SW 1271 (cell line): ENCODE results near the gene NFE2L2.
"Not testable (repeated sequence)": the region's sequence is repeated elsewhere in the genome, so short reads cannot be mapped to it uniquely, and the experiment has no call there.

Source experiments
- DNase-seq, 2 experiments: peaks; one replicate each; lab custom pipeline; 2025; lab: John Stamatoyannopoulos, UW

Gene NFE2L2

DNA sequence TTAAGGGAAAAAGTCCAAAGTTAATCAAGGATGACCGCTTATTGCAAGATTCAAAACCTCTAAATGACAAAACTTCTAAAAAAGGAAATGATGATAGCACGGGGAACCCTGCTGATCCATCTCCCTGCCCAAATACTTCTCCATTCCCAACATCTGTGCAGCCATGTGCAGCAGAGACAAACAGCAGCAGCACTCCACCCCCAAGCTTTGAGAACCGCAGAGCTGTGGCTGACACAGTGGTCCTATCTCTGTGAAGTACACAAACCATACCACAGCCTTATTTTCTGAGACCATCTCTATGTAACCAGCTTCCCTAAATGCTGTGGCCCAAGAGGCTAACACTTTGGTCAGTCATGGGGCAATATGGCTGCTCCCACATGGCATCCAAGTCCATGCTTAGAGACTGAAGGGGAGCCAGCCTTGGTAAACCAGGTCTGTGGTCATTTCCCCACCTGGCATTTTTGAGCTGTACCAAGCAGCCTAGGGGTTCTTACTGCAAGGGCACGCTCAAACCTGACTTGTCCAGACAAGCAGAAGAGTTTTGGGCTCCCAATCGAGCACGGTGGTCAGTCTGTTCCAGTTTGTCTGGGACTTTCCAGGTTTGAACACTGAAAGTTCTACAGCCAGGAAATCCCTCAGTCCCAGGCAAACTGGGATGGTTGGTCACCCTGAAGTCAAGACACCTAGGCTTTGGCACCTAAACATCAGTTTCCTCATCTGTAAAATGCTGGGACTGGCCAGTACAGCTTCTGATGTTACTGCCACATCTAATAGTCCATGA, 17.1 kb upstream of the NFE2L2 start:
- DNase-seq = no peak

GRCh38 chr2:177279847-177280246, 15.3 kb upstream of the NFE2L2 start:
- DNase-seq = no peak

DNA sequence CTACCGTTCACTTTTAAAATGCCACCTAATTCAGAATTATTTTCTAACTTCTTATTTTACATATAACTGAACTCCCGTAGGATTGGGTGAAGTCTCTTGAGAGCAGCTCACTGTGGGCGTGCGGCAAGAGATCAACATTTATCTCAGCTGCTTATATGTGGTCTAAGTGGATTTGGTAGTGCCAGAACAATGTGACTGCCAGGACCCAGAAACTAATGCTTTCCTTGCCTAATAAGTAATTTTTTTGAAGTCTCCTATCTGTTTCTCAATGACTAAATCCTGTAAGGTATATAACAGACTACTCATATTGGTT, 11.2 kb upstream of the NFE2L2 start:
- no peak for DNase-seq

- DNase-seq = no peak
Observed at GRCh38 chr2:177275040-177275742, 10.7 kb upstream of the NFE2L2 start.

GRCh38 chr2:177273408-177273807, 8.9 kb upstream of the NFE2L2 start:
- DNase-seq = no peak

GRCh38 chr2:177272765-177273164, 8.2 kb upstream of the NFE2L2 start:
- no peak for DNase-seq

DNA sequence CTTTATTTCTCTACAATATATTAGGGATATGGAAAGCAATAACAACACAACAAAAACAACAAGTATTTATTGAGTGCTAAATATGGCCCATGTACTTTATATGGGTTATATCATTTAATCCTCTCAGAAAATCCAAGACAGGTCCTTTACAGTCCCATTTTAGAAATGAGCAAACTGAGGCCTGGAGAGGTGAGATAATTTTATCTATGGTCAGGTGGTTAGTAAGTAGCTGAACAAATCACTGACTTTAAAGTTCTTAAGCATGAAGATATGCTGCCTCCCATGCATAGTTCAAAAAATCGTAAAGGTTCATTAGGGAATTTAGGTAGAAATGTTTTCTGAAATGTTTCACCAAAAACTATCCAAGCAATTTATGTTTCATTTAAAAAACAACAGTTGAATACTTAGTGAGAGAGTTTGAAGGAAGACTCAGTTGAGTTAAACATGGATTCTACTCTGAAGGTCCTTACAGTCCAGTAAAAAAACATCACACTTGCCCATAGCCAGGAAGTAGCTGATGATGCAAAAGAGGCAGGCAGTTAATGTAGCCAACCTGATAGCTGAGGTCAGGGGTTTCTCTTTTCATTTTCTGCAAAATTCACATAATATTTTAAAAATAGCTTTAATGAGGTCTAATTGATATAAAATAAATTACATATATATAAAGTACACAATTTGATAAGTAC, 7.6 kb upstream of the NFE2L2 start:
- no peak for DNase-seq

- no peak for DNase-seq
Observed at GRCh38 chr2:177270531-177270930, 6.0 kb upstream of the NFE2L2 start.

GRCh38 chr2:177268901-177269300, 4.4 kb upstream of the NFE2L2 start:
- DNase-seq = no peak

DNA sequence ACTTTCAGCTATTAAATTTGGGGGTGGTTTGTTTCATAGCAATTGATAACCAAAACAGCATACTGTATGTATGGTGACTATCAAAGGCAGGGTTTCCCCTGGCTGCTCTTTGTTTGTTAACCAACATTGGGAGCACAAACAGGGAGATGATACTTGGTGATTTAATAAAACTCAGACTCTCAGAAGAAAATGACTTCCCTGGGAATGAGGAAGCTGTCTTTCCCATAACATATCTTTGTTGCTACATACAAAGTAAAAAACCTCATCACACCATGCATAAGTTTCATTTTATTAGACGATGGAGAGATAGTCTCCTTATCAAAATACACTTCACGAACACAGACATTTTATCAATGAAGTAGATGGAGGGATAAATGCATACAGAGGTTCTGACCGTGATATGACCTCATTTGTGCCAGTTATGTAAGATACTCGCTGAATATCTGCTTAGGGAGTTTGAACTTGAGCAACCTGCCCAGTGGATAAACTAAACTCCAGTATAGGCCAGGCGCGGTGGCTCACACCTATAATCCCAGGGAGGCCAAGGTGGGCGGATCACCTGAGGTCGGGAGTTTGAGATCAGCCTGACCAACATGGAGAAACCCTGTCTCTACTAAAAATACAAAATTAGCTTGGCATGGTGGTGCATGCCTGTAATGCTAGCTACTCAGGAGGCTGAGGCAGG, 3.8 kb upstream of the NFE2L2 start:
- no peak for DNase-seq

DNA sequence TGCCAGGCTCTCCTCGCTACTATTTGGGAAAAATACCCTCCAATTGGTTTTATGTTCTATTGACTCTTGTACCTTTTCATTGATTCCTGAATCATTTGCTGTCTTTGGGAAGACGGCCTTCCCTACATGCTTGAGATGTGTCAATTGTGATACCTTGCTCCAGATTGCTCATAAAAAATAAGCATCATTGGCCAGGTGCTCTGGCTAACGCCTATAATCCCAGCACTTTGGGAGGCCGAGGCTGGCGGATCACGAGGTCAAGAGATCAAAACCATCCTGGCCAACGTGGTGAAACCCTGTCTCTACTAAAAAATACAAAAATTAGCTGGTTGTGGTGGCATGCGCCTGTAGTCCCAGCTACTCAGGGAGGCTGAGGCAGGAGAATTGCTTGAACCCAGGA, 2.4 kb upstream of the NFE2L2 start:
- not testable (repeated sequence) for DNase-seq

DNA sequence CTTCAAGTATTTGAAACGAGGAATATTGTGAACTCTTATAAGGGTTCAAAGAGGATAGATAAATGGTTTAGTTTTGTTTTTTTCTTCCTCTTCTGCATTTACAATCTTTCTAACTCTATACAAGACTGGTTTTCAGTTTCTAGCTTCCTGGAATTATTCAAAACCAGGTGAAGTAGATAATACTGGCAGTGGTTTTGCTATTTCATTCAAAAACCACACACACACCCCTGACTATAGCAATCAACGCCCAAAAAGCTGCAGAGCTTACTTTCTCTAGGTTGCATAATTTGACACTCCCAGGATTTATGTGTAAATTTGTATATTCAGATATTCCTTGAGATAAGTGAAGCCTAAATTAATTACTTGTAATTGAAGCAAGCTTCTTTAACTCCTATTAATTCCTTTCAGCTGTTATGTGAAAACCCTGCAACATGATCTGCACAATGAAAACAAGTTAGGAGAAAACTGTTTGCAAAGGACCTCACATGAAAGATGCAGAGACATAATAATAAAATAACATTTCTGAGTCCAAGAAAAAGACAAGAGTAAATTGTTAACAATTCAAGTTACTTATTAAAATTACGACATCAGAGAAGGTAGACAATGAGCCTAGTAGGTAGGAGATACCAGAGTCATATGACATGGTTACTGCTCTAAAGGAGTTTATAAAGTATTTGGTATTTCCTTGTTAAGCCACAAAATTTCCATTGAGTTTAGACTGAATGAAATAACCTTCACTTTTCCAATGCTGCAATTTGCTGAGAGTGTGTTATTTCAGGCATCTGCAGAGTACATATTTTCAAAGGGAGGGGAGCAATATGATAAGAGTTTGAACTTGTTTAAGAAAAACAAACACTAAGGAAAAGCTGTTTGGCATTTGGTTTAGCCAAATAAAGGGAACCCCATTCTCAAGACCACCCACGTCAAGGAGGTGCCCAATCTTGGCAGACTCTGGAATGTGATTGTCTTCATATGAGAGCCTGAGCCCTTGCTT, 1.6 kb upstream of the NFE2L2 start:
- DNase-seq = no peak

DNA sequence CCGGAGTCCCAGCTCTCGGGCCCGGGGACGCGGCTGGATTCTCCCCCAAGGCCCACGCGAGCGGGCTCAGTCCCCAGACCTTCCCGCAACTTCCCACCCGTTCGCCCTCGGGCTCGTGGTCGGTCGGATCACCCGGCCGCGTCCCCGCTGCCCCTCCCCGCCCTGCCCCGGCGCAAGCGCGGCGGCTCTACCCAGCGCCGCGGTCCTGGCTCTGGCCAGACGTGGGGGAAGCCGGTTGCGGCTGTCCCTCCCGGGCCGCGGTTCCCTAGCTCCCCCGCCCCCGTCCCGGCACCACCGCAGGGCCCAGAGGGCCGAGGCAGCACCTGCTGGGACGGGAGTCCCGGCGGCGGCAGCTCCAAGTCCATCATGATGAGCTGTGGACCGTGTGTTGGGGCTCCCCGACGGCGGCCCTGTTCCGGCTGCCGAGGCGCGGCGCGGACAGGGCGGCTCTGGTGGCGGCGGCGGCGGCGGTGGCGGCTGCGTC, 276 bp downstream of the NFE2L2 start:
- no peak for DNase-seq

GRCh38 chr2:177263451-177264208, 897 bp downstream of the NFE2L2 start:
- peak; percentile 89 to 94 for DNase-seq

DNA sequence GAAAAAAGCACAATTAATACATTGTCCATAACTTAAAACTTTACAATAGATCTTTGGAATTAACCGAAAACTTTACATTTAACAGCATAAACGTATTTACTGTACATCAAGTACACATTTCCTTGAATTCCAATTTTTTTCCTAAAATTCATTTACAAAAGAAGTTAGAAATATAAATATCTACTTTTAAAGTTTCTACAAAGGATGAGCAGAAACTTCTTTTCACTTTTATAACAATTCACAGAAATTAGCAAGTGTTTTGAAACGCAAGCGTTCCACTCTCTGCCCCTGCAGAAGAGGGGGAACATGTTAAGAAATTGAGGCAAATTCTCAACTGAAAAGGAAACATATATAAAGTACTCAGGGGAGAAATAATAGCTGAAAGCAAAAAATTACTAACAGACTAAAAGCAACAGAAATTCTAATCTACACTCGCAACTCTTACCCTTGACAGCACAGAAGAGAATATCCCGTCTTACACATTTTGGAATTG, 1.5 kb downstream of the NFE2L2 start:
- DNase-seq = no peak

- peak in 1 of 2 experiments; percentile 29 for DNase-seq
Observed at GRCh38 chr2:177262092-177262491, 2.4 kb downstream of the NFE2L2 start.

DNA sequence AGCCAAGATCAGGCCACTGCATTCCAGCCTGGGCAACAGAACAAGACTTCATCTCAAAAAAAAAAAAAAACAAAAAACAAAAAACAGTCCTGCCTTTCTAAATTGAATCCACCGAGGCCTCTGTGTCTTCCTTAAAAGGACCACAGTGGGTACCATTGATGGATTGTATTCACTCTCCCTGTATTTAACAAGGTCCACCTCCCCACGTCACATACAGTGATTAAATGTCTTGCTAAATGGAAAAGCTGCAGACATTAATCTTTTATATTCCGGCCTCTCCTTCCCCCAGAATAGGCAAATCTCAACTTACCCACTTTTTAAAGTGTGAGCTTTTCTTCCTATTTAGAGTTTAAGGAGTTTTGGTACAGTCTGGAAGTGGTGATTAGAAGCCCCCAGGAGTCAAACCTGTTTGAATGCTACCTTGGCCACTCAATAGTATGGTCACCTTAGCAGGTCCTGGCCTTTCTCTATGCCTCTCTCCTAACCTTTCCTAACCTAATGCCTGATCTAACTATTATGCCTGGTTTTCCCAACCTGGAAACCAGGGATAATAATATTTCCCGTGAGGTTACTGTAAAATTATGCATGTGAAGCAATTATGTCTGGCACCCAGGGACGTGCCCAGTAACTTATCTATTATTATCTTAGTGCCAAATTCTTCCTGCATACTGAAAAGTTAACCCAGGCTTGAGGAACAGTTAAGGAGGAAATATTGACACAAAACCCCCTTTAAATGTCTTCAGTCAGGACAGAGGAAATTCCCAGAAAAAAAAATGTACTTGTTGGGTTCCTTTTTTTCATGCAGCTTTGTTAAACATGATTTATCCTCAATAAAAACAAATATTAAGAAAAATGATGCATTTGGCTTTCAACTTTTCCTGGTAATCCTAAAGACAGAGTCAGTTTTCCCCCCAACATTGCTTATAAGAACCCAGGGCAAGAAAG, 3.1 kb downstream of the NFE2L2 start:
- no peak for DNase-seq

GRCh38 chr2:177260379-177260778, 4.1 kb downstream of the NFE2L2 start:
- no peak for DNase-seq

DNA sequence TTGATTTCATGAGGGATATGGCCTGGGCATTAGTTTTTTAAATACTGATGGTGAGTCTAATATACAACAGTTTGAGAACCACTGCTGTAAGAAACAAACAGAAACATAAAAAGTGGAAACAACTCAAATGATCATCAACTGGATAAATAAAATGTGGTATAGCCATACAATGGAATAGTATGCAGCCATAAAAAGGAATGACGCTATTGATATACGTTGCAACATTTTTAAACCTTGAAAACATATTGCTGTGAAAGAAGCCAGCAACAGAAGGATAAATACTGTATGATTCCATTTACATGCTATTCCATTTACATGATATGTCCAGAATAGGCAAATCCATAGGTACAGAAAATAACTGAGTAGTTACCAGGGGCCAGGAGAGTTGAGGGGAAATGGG, 6.5 kb downstream of the NFE2L2 start:
- no peak for DNase-seq
